H9 (cell line): Measurements from ENCODE around the gene SEMA6A. TPM values are rescaled to one million over a fixed set of nuclear protein-coding genes. Genes with fewer than 3 reads are reported as not detected.

Source experiments
- DNase-seq: peaks from one replicate; pipeline ENCODE4 v3.0.0-alpha.2; 2017
- H2AFZ ChIP-seq: one replicate; pipeline ENCODE4 v1.6.1; 2013; ENCODE audit warnings: mild to moderate bottlenecking, low read length, control low read depth, moderate library complexity
- H2AK5ac ChIP-seq: 2 replicates; pipeline ENCODE4 v1.6.1; 2013; ENCODE audit warnings: low read length, control low read depth, mixed read lengths; ENCODE audit not compliant: insufficient read length
- H2BK120ac ChIP-seq: one replicate; pipeline ENCODE4 v1.6.1; 2013; ENCODE audit warnings: low read depth, mild to moderate bottlenecking, low read length, control low read depth, inconsistent platforms; ENCODE audit not compliant: poor library complexity, severe bottlenecking
- H2BK12ac ChIP-seq: 2 replicates; pipeline ENCODE4 v1.6.1; 2013; ENCODE audit warnings: low read length, control low read depth, mixed read lengths, low read depth; ENCODE audit not compliant: insufficient read length
- H2BK15ac ChIP-seq: 2 replicates; pipeline ENCODE4 v1.6.1; 2013; ENCODE audit warnings: low read depth, low read length, control low read depth
- H2BK20ac ChIP-seq: one replicate; pipeline ENCODE4 v1.6.1; 2013; ENCODE audit warnings: low read depth, mild to moderate bottlenecking, low read length, control low read depth, inconsistent platforms; ENCODE audit not compliant: poor library complexity, severe bottlenecking
- H2BK5ac ChIP-seq: 2 replicates; pipeline ENCODE4 v1.6.1; 2013; ENCODE audit warnings: low read length, control low read depth, mixed read lengths; ENCODE audit not compliant: insufficient read length
- H3K14ac ChIP-seq: 2 replicates; pipeline ENCODE4 v1.6.1; 2013; ENCODE audit warnings: low read length, control low read depth; ENCODE audit not compliant: insufficient read depth
- H3K18ac ChIP-seq: 2 replicates; pipeline ENCODE4 v1.6.1; 2013; ENCODE audit warnings: low read depth, mild to moderate bottlenecking, mixed read lengths, low read length, control low read depth; ENCODE audit not compliant: insufficient read length
- H3K23ac ChIP-seq: 2 replicates; pipeline ENCODE4 v1.6.1; 2013; ENCODE audit warnings: low read length, control low read depth, mixed read lengths, low read depth; ENCODE audit not compliant: insufficient read length
- H3K23me2 ChIP-seq: 2 replicates; pipeline ENCODE4 v1.6.1; 2013; ENCODE audit warnings: low read depth, mild to moderate bottlenecking, mixed read lengths, low read length, control low read depth; ENCODE audit not compliant: insufficient read length, poor library complexity, severe bottlenecking
- H3K27ac ChIP-seq: 2 replicates; pipeline ENCODE4 v1.5.1; 2013; ENCODE audit warnings: low read length, control low read depth, mixed read lengths, low read depth; ENCODE audit not compliant: insufficient read length
- H3K27me3 ChIP-seq: 2 replicates; pipeline ENCODE4 v1.6.1; 2013; ENCODE audit warnings: low read length, control low read depth, inconsistent platforms; ENCODE audit not compliant: insufficient read depth
- H3K4ac ChIP-seq: 2 replicates; pipeline ENCODE4 v1.6.1; 2013; ENCODE audit warnings: low read depth, mild to moderate bottlenecking, control low read depth, inconsistent platforms, low read length, moderate library complexity
- H3K4me1 ChIP-seq: 2 replicates; pipeline ENCODE4 v1.6.1; 2013; ENCODE audit warnings: low read length, control low read depth, inconsistent platforms; ENCODE audit not compliant: insufficient read depth
- H3K4me2 ChIP-seq: 2 replicates; pipeline ENCODE4 v1.6.1; 2013; ENCODE audit warnings: low read length, control low read depth, mixed read lengths; ENCODE audit not compliant: insufficient read length, insufficient read depth
- H3K56ac ChIP-seq: 2 replicates; pipeline ENCODE4 v1.6.1; 2013; ENCODE audit warnings: low read depth, mild to moderate bottlenecking, mixed read lengths, low read length, control low read depth; ENCODE audit not compliant: insufficient read length
- H3K79me1 ChIP-seq: 2 replicates; pipeline ENCODE4 v1.6.1; 2013; ENCODE audit warnings: low read depth, mild to moderate bottlenecking, moderate library complexity, low read length, control low read depth, inconsistent platforms; ENCODE audit not compliant: insufficient read depth, poor library complexity, severe bottlenecking
- H3K79me2 ChIP-seq: 2 replicates; pipeline ENCODE4 v1.6.1; 2013; ENCODE audit warnings: low read length, control low read depth, inconsistent platforms; ENCODE audit not compliant: insufficient read depth
- H3K9ac ChIP-seq: 2 replicates; pipeline ENCODE4 v1.6.1; 2013; ENCODE audit warnings: low read length, control low read depth, mixed read lengths; ENCODE audit not compliant: insufficient read length; ENCODE audit errors: extremely low read depth
- H3K9me3 ChIP-seq: one replicate; pipeline ENCODE4 v1.6.1; 2013; ENCODE audit warnings: low read depth, low read length, inconsistent platforms; ENCODE audit not compliant: control insufficient read depth
- H3T11ph ChIP-seq: one replicate; pipeline ENCODE4 v1.6.1; 2013; ENCODE audit warnings: mild to moderate bottlenecking, low read length, control low read depth, inconsistent platforms
- H4K20me1 ChIP-seq: one replicate; pipeline ENCODE4 v1.6.1; 2013; ENCODE audit not compliant: control insufficient read depth, insufficient read length, insufficient read depth
- H4K5ac ChIP-seq: 2 replicates; pipeline ENCODE4 v1.6.1; 2013; ENCODE audit warnings: low read depth, mild to moderate bottlenecking, mixed read lengths, low read length, control low read depth; ENCODE audit not compliant: insufficient read length
- H4K8ac ChIP-seq: replicated peaks from 2 replicates; pipeline ENCODE4 v1.6.1; 2013; ENCODE audit warnings: low read length, control low read depth, mixed read lengths, low read depth; ENCODE audit not compliant: insufficient read length
- H4K91ac ChIP-seq: 2 replicates; pipeline ENCODE4 v1.6.1; 2013; ENCODE audit warnings: low read depth, mild to moderate bottlenecking, moderate library complexity, mixed read lengths, low read length, control low read depth; ENCODE audit not compliant: insufficient read length
- H3K27ac Mint-ChIP-seq, 3 experiments: 2 replicates in 2 of 3; 3 replicates in 1 of 3; pipeline ENCODE4 v1.8.0; 2020 to 2021; ENCODE audit warnings: mixed read lengths in 3 of 3, mild to moderate bottlenecking in 1 of 3, moderate library complexity in 1 of 3
- H3K27me3 Mint-ChIP-seq: 2 replicates; pipeline ENCODE4 v1.8.0; 2021; ENCODE audit warnings: low read depth, mild to moderate bottlenecking, moderate library complexity, mixed read lengths
- H3K36me3 Mint-ChIP-seq, 3 experiments: 2 replicates in 2 of 3; 3 replicates in 1 of 3; pipeline ENCODE4 v1.8.0; 2020 to 2021; ENCODE audit warnings: low read depth in 3 of 3, mixed read lengths in 3 of 3; ENCODE audit not compliant: insufficient read depth in 1 of 3
- H3K4me1 Mint-ChIP-seq, 2 experiments: 2 replicates each; pipeline ENCODE4 v1.8.0; 2020; ENCODE audit warnings: mixed read lengths in 2 of 2
- H3K4me3 Mint-ChIP-seq, 2 experiments: 2 replicates in 1 of 2; 3 replicates in 1 of 2; pipeline ENCODE4 v1.8.0; 2020 to 2021; ENCODE audit warnings: mild to moderate bottlenecking in 2 of 2, mixed read lengths in 2 of 2, moderate library complexity in 1 of 2
- H3K9me3 Mint-ChIP-seq, 2 experiments: 2 replicates in 1 of 2; 3 replicates in 1 of 2; pipeline ENCODE4 v1.8.0; 2020; ENCODE audit warnings: mild to moderate bottlenecking in 2 of 2, mixed read lengths in 2 of 2, moderate library complexity in 1 of 2
- CTCF ChIP-seq: fragments of 200-600 bp; sonication (generic); conservative IDR thresholded peaks from 3 replicates; pipeline ENCODE4 v1.8.0; 2021; ENCODE audit warnings: antibody characterized with exemption, mild to moderate bottlenecking
- WGBS: extraction: QIAGEN DNeasy Blood & Tissue Kit; methylation state at CpG from one replicate; pipeline ENCODE4 v1.1.7; 2013; ENCODE audit warnings: missing lambda C conversion rate, low lambda C conversion rate, mixed read lengths; ENCODE audit not compliant: insufficient read length; ENCODE audit errors: extremely low coverage; 5-methylcytosine and 5-hydroxymethylcytosine counted together
- total RNA-seq: library from RNA; stranded (reverse); gene quantifications from 2 replicates; pipeline ENCODE4 v1.2.1, GENCODE V29; 2021

SEMA6A gene
- total RNA-seq, 1 experiment from 2014 or later, result 354 TPM

GRCh38 chr5:116456036-116456435 is 118.6 kb downstream of the SEMA6A start:
- H2AK5ac ChIP-seq, result no peak overlapping the region
- no peak overlapping the region for H4K8ac ChIP-seq
- no peak overlapping the region for H2BK12ac ChIP-seq
- no CpG with 5 or more reads among the region's 1 CpG for WGBS
- H3K4me2 ChIP-seq, result no peak overlapping the region
- H3K4ac ChIP-seq, result no peak overlapping the region
- no peak overlapping the region for H3K9ac ChIP-seq
- no peak overlapping the region for H2BK120ac ChIP-seq
- no peak overlapping the region for H2BK5ac ChIP-seq
- H3T11ph ChIP-seq, result no peak overlapping the region
- H3K56ac ChIP-seq, result no peak overlapping the region
- H3K9me3 Mint-ChIP-seq, result no peaks in the 10 kb centered on the region; a peak in 1 of 5 replicates
- H3K14ac ChIP-seq, result no peak overlapping the region
- peaks cover 11 to 62% (median 31%) of the 10 kb centered on the region in 3 experiments; a peak in 6 of 7 replicates for H3K36me3 Mint-ChIP-seq
- H3K27ac ChIP-seq, result no peak overlapping the region
- H4K5ac ChIP-seq, result no peak overlapping the region
- H2BK15ac ChIP-seq, result no peak overlapping the region
- 0 out of 2 replicates have a peak, but pooled peaks cover 1% of the 10 kb centered on the region for H3K27me3 Mint-ChIP-seq
- H2AFZ ChIP-seq, result no peak overlapping the region
- H3K4me1 Mint-ChIP-seq, result peaks cover 30 to 32% of the 10 kb centered on the region in 2 experiments
- no peaks in the 10 kb centered on the region for H3K9me3 ChIP-seq
- H3K27me3 ChIP-seq, result no peaks in the 10 kb centered on the region
- no peaks in the 10 kb centered on the region for H4K20me1 ChIP-seq
- peaks cover 5% of the 10 kb centered on the region; the same call in 1 of the 2 replicates for H3K4me1 ChIP-seq
- peaks cover 2% of the 10 kb centered on the region for H3K79me1 ChIP-seq
- no peak overlapping the region for H3K27ac Mint-ChIP-seq
- H3K4me3 Mint-ChIP-seq, result no peak overlapping the region
- H3K23ac ChIP-seq, result no peak overlapping the region
- no peaks in the 10 kb centered on the region for H3K23me2 ChIP-seq
- H2BK20ac ChIP-seq, result no peak overlapping the region
- DNase-seq, result no peak
- no peak for TF ChIP-seq CTCF
- H3K18ac ChIP-seq, result no peak overlapping the region
- H3K79me2 ChIP-seq, result no peaks in the 10 kb centered on the region
- no peak overlapping the region for H4K91ac ChIP-seq
